SU-DHL-6 (cell line): ENCODE data around the gene MX2.

Source experiments
- EZH2phosphoT487 ChIP-seq: fragments of 200-600 bp; sonication (generic), shearing (Covaris generic); conservative IDR thresholded peaks from 2 replicates; pipeline ENCODE4 v1.6.1; 2018; ENCODE audit warnings: mild to moderate bottlenecking, antibody characterized with exemption, low read length, moderate library complexity, mixed read lengths
- TF ChIP-seq, protein P1 (sequence below): fragments of 200-600 bp; sonication (generic); IDR thresholded peaks from one replicate; pipeline ENCODE4 v1.5.1; 2017; ENCODE audit warnings: antibody characterized with exemption, mild to moderate bottlenecking, low read length, moderate library complexity; ENCODE audit not compliant: insufficient read depth, poor library complexity, severe bottlenecking

DNA sequence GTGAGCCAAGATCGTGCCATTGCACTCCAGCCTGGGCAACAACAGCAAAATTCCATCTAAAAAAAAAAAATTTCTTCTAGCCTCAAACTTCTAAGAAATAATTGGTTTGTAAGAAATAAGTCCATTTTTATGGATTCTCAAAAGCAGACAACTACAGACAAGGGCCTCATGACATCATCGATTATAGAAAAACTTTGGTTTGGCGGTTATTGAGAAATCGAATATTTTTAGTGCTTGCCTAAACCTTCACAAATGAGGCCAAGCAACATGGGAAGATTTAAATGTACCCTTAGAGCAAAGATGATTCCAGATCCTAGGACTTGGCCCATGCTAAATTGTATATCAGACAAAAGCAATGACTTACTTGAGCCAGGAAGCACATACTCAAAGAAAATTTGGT lies 36.4 kb downstream of the MX2 start:
- TF ChIP-seq, protein P1, sequence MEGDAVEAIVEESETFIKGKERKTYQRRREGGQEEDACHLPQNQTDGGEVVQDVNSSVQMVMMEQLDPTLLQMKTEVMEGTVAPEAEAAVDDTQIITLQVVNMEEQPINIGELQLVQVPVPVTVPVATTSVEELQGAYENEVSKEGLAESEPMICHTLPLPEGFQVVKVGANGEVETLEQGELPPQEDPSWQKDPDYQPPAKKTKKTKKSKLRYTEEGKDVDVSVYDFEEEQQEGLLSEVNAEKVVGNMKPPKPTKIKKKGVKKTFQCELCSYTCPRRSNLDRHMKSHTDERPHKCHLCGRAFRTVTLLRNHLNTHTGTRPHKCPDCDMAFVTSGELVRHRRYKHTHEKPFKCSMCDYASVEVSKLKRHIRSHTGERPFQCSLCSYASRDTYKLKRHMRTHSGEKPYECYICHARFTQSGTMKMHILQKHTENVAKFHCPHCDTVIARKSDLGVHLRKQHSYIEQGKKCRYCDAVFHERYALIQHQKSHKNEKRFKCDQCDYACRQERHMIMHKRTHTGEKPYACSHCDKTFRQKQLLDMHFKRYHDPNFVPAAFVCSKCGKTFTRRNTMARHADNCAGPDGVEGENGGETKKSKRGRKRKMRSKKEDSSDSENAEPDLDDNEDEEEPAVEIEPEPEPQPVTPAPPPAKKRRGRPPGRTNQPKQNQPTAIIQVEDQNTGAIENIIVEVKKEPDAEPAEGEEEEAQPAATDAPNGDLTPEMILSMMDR = no peak
- no peak for TF ChIP-seq EZH2phosphoT487
